ENCODE results near the gene CHPT1. TPM values are rescaled to one million over a fixed set of nuclear protein-coding genes. Genes with fewer than 3 reads are reported as not detected.

CHPT1 gene
- total and polyA plus RNA-seq, 2 of the 13 experiments (the other 11 are each of a cell fraction or from before 2014, with no cell fraction given) = 117 to 178 TPM

DNA sequence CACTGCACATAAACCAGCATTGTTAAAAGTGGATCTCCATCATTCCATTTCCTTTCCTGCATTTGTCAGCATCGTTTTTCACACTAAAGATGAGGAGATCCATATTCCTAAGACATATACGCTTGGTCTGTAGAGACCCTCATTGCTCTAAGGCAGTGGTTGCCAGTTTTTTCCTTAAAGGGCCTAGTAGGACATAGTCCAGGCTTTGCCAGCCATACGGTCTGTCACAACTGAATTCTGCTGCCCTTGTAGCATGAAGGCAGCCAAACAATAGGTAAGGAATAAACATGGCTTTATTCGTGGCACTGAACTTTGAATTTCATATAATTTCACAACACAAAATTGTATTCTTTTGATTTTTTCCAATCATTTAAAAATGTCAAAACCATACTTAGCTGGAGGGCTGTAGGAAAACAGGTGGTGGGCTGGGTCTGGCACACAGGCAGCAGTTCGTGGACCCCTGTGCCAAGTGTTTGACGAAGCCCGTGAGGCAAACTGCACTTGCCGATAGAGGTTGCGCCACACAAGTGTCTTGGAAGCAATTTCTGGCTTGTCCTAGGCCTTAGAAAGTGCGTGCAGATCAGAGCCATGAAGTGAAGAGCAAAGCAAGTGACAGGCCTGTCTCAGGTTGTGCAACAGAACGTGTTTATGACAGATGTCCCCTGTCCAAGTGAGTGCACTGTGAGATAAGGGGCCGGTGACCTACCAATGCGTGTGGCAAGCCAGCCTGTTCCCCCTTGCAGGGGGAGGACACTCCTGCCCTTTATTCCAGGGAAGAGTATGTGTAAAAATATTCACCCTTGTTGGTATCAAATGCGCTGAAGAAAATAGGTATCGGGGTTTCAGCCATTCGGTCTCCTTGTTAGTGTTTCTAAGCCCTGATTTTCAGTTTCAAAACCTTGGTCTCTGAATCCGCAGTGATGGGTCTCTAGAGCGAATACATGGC, 916 bp upstream of the CHPT1 start (continued):
- TF ChIP-seq ZNF589 (CRISPR knock-in tag; conservative IDR thresholded peaks at IDR 0.05) (no peak; the same call in 1 of the 2 replicates), TMF1 (CRISPR knock-in tag; IDR thresholded peaks at IDR 0.05; ENCODE audit: low read depth) (no peak), MTA1 (CRISPR knock-in tag; IDR thresholded peaks at IDR 0.05; ENCODE audit: borderline replicate concordance) (peak; percentile 76), SOX6 (IDR thresholded peaks at IDR 0.05) (no peak), SOX6 (CRISPR knock-in tag; IDR thresholded peaks at IDR 0.05) (peak; percentile 27; the same call in 1 of the 2 replicates), ZNF3 (CRISPR knock-in tag; IDR thresholded peaks at IDR 0.05) (peak; percentile 60), ZFY (CRISPR knock-in tag; IDR thresholded peaks at IDR 0.05) (peak; percentile 73), HNRNPLL (IDR thresholded peaks at IDR 0.05; ENCODE audit: low read depth, low read length, poor library complexity, severe bottlenecking) (no peak), ZNF264 (CRISPR knock-in tag; IDR thresholded peaks at IDR 0.05) (0 out of 2 replicates have a peak, but pooled peaks have one; percentile 44), ZFP90 (CRISPR knock-in tag; IDR thresholded peaks at IDR 0.05; ENCODE audit: borderline replicate concordance) (peak; percentile 17; the same call in 1 of the 2 replicates), SP1 (IDR thresholded peaks at IDR 0.05) (no peak), SP1 (CRISPR knock-in tag; IDR thresholded peaks at IDR 0.05) (no peak), ZNF749 (CRISPR knock-in tag; IDR thresholded peaks at IDR 0.05; ENCODE audit: borderline replicate concordance) (0 out of 2 replicates have a peak, but pooled peaks have one; percentile 25), NBN (conservative IDR thresholded peaks at IDR 0.05) (no peak), ZNF788 (CRISPR knock-in tag; IDR thresholded peaks at IDR 0.05; ENCODE audit: borderline replicate concordance) (peak; percentile 66; the same call in 1 of the 2 replicates), MIER3 (CRISPR knock-in tag; IDR thresholded peaks at IDR 0.05; ENCODE audit: borderline replicate concordance) (0 out of 2 replicates have a peak, but pooled peaks have one; percentile 63), ZMAT3 (CRISPR knock-in tag; conservative IDR thresholded peaks at IDR 0.05) (0 out of 2 replicates have a peak, but pooled peaks have one; percentile 52), TEAD3 (CRISPR knock-in tag; optimal IDR thresholded peaks at IDR 0.05; ENCODE audit: borderline replicate concordance) (peak; percentile 41), KMT2B (CRISPR knock-in tag; IDR thresholded peaks at IDR 0.05) (peak; percentile 19; the same call in 1 of the 2 replicates), ZNF891 (CRISPR knock-in tag; IDR thresholded peaks at IDR 0.05) (no peak), SMAD3 (CRISPR knock-in tag; IDR thresholded peaks at IDR 0.05) (0 out of 2 replicates have a peak, but pooled peaks have one; percentile 51)
- TF ChIP-seq, protein P1, sequence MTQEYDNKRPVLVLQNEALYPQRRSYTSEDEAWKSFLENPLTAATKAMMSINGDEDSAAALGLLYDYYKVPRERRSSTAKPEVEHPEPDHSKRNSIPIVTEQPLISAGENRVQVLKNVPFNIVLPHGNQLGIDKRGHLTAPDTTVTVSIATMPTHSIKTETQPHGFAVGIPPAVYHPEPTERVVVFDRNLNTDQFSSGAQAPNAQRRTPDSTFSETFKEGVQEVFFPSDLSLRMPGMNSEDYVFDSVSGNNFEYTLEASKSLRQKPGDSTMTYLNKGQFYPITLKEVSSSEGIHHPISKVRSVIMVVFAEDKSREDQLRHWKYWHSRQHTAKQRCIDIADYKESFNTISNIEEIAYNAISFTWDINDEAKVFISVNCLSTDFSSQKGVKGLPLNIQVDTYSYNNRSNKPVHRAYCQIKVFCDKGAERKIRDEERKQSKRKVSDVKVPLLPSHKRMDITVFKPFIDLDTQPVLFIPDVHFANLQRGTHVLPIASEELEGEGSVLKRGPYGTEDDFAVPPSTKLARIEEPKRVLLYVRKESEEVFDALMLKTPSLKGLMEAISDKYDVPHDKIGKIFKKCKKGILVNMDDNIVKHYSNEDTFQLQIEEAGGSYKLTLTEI (CRISPR knock-in tag; conservative IDR thresholded peaks at IDR 0.05) = no peak
- TF ChIP-seq, protein P2, sequence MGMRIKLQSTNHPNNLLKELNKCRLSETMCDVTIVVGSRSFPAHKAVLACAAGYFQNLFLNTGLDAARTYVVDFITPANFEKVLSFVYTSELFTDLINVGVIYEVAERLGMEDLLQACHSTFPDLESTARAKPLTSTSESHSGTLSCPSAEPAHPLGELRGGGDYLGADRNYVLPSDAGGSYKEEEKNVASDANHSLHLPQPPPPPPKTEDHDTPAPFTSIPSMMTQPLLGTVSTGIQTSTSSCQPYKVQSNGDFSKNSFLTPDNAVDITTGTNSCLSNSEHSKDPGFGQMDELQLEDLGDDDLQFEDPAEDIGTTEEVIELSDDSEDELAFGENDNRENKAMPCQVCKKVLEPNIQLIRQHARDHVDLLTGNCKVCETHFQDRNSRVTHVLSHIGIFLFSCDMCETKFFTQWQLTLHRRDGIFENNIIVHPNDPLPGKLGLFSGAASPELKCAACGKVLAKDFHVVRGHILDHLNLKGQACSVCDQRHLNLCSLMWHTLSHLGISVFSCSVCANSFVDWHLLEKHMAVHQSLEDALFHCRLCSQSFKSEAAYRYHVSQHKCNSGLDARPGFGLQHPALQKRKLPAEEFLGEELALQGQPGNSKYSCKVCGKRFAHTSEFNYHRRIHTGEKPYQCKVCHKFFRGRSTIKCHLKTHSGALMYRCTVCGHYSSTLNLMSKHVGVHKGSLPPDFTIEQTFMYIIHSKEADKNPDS (CRISPR knock-in tag; IDR thresholded peaks at IDR 0.05) = 0 out of 2 replicates have a peak, but pooled peaks have one; percentile 29
- TF ChIP-seq, protein P3, sequence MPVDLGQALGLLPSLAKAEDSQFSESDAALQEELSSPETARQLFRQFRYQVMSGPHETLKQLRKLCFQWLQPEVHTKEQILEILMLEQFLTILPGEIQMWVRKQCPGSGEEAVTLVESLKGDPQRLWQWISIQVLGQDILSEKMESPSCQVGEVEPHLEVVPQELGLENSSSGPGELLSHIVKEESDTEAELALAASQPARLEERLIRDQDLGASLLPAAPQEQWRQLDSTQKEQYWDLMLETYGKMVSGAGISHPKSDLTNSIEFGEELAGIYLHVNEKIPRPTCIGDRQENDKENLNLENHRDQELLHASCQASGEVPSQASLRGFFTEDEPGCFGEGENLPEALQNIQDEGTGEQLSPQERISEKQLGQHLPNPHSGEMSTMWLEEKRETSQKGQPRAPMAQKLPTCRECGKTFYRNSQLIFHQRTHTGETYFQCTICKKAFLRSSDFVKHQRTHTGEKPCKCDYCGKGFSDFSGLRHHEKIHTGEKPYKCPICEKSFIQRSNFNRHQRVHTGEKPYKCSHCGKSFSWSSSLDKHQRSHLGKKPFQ (CRISPR knock-in tag; IDR thresholded peaks at IDR 0.05; ENCODE audit: insufficient replicate concordance) = no peak
